OCI-LY7 (cell line): ENCODE measurements around the gene PITPNC1. TPM values are rescaled to one million over a fixed set of nuclear protein-coding genes. Genes with fewer than 3 reads are reported as not detected.

Experiments
- BruUV-seq: library from RNA; stranded (reverse); fragments of 400-500 nt; replicated peaks from 2 replicates; lab custom pipeline; 2021; lab: Mats Ljungman, UMichigan
- CTCF ChIA-PET: fragments of 300-600 bp; sonication (Branson Sonifier 250); formaldehyde crosslinking; loops from one replicate; lab custom pipeline; 2022; ENCODE audit warnings: antibody characterized with exemption; ENCODE audit not compliant: unreplicated experiment; lab: Charles Lee
- POLR2A ChIA-PET: fragments of 300-600 bp; sonication (Branson Sonifier 250); formaldehyde crosslinking; loops from one replicate; lab custom pipeline; 2022; ENCODE audit warnings: antibody characterized with exemption; lab: Charles Lee
- DNase-seq: peaks from one replicate; pipeline ENCODE4 v3.0.0-alpha.2; 2015; ENCODE audit warnings: low spot score
- H2AFZ ChIP-seq: fragments of 200-600 bp; sonication (generic), shearing (Covaris generic); 2 replicates; pipeline ENCODE4 v1.6.1; 2014; ENCODE audit warnings: mild to moderate bottlenecking, antibody characterized with exemption, low read length, moderate library complexity
- H3K27ac ChIP-seq: fragments of 200-600 bp; sonication (generic); 2 replicates; pipeline ENCODE4 v1.5.1; 2014; ENCODE audit warnings: mixed run types, low read depth, mild to moderate bottlenecking, moderate library complexity, low read length, inconsistent platforms; ENCODE audit not compliant: poor library complexity, severe bottlenecking
- H3K36me3 ChIP-seq: fragments of 200-600 bp; sonication (generic); 2 replicates; pipeline ENCODE4 v1.6.1; 2014; ENCODE audit warnings: mild to moderate bottlenecking, antibody characterized with exemption, low read length, moderate library complexity, mixed read lengths; ENCODE audit not compliant: insufficient read depth
- H3K4me1 ChIP-seq: fragments of 200-600 bp; sonication (generic); 2 replicates; pipeline ENCODE4 v1.5.1; 2014; ENCODE audit warnings: mild to moderate bottlenecking, low read length; ENCODE audit not compliant: insufficient read depth, poor library complexity, severe bottlenecking
- H3K4me2 ChIP-seq: fragments of 200-600 bp; sonication (generic); 2 replicates; pipeline ENCODE4 v1.6.1; 2014; ENCODE audit warnings: mild to moderate bottlenecking, low read length
- H3K4me3 ChIP-seq: fragments of 200-600 bp; sonication (generic); 2 replicates; pipeline ENCODE4 v1.5.1; 2014; ENCODE audit warnings: mild to moderate bottlenecking, low read depth, low read length; ENCODE audit not compliant: poor library complexity, severe bottlenecking
- H3K79me2 ChIP-seq: fragments of 200-600 bp; sonication (generic); 2 replicates; pipeline ENCODE4 v1.6.1; 2016; ENCODE audit warnings: low read depth, mild to moderate bottlenecking, low read length, moderate library complexity, mixed read lengths; ENCODE audit not compliant: insufficient read depth
- H3K9me2 ChIP-seq: fragments of 200-600 bp; sonication (generic); 2 replicates; pipeline ENCODE4 v1.6.1; 2016; ENCODE audit warnings: mild to moderate bottlenecking, low read length, mixed read lengths; ENCODE audit not compliant: insufficient read depth
- H3K9me3 ChIP-seq: fragments of 200-600 bp; sonication (generic); 2 replicates; pipeline ENCODE4 v1.6.1; 2014; ENCODE audit warnings: mild to moderate bottlenecking, mixed run types, low read length, mixed read lengths
- H4K20me1 ChIP-seq: fragments of 200-600 bp; sonication (generic); 2 replicates; pipeline ENCODE4 v1.6.1; 2014; ENCODE audit warnings: mild to moderate bottlenecking, antibody characterized with exemption, low read length, moderate library complexity, mixed read lengths; ENCODE audit not compliant: insufficient read depth
- CTCF ChIP-seq: fragments of 200-600 bp; sonication (generic); conservative IDR thresholded peaks from 2 replicates; pipeline ENCODE4 v1.5.1; 2014; ENCODE audit warnings: mild to moderate bottlenecking, antibody characterized with exemption, low read length, moderate library complexity, mixed read lengths
- EZH2phosphoT487 ChIP-seq: fragments of 200-600 bp; sonication (generic); IDR thresholded peaks from 2 replicates; pipeline ENCODE4 v1.6.1; 2018; ENCODE audit warnings: low read depth, borderline replicate concordance, mild to moderate bottlenecking, mixed run types, antibody characterized with exemption, low read length, moderate library complexity, mixed read lengths
- intact Hi-C: fragments of 100-400 bp; cut with micrococcal nuclease; formaldehyde crosslinking; loops from one replicate; pipeline ENCODE4 v1.10.0; 2022; ENCODE audit not compliant: unreplicated experiment
- total RNA-seq, 2 experiments: library from RNA; depleted of rRNA in 1 of 2; stranded (reverse); fragments of >200 nt in 1 of 2; shearing (Covaris generic) in 1 of 2; gene quantifications; 2 replicates each; pipeline ENCODE4 v1.2.3, GENCODE V29; 2014 to 2022

PITPNC1 gene
- total RNA-seq, 2 experiments from 2014 or later: 14.3 to 21.1 TPM

DNA sequence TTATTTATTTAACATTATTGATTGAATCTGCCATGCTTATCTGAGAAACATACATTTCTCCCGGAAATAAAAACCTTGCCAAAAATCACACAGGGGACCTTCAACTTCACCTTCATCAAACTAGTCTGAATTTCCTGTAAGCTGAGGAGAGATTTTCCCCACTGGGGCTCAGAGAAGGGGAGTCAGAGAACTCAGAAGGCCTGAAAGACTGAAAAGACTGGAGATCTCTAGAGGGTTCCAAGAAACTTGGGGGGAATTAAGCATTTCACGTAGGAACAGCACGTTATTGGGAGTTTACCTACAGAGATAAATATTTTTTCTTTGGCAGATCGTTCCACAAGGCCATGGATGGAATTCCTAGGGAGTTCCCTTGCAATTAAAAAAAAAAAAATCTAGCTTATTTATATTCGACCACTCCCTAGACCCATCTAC, 340.1 kb downstream of the PITPNC1 start:
- peaks cover 48% of the 10 kb centered on the region for H3K79me2 ChIP-seq
- peak overlapping the region; percentile 41; the same call in 1 of the 2 replicates for H2AFZ ChIP-seq
- no peaks in the 10 kb centered on the region for H3K9me2 ChIP-seq
- POLR2A ChIA-PET: interaction anchor here (0.9 to 1.7 kb wide), 5 partner anchors 9 to 153 kb away, joined by 3 to 6 read pairs (median 3); no protein-coding TSS in a partner anchor
- peak overlapping the region; percentile 58 for H3K27ac ChIP-seq
- H3K36me3 ChIP-seq: peaks cover 25% of the 10 kb centered on the region
- TF ChIP-seq EZH2phosphoT487 (no peak), CTCF (no peak)
- peaks cover 27% of the 10 kb centered on the region for H3K4me1 ChIP-seq
- intact Hi-C loops: loop anchor here (2.0 to 5.0 kb wide), 2 partner anchors 108 to 320 kb away; partner anchors contain the start of genes BPTF and KPNA2
- no peaks in the 10 kb centered on the region for H4K20me1 ChIP-seq
- H3K4me3 ChIP-seq: peak overlapping the region; percentile 84
- CTCF ChIA-PET: interaction anchor here (0.6 kb wide), 1 partner anchor 382 kb away, joined by 3 read pairs; no protein-coding TSS in a partner anchor
- peak overlapping the region; percentile 76 for H3K4me2 ChIP-seq
- DNase-seq: no peak
- TSS peak; percentile 99 for BruUV-seq
- no peaks in the 10 kb centered on the region; the same call in 1 of the 2 replicates for H3K9me3 ChIP-seq

DNA sequence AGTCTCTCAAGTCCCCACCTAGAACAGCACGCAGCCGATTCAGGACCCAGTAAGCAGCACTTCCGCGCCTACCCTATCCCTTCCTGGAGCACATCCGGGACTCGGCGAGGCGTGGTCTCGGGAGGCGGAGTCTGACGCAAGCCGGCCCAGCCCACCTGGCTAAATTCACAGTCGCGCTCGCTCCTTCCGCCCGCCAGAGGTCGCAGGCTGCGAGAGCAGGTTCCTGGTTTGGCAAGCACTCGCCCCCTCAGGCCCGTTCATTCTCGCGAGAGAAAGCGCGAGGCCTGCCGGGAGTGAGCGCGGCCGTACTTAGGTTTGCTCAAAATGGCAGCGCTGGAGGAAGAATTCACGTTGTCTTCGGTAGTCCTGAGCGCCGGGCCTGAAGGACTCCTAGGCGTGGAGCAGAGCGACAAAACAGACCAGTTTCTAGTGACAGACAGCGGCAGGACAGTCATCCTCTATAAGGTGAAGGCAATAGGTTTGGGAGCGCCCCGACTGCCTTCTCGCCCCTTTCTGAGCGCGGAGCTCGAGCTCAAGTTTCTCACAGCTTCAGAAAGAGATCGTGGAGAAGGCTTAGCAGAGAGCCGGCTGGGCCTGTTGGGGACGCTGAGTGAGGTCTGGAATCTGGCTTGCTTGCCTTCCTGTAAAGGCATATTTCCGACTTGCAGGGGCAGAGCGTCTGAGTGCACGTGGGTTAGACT, 340.7 kb downstream of the PITPNC1 start, which contains the start of gene NOL11:
TSS of gene NOL11 (plus strand) at position 313 of the 701 bp plus-strand sequence. CDS start at position 325, 12 bp downstream.
- H3K4me2 ChIP-seq: peak within 1 kb of the TSS; percentile 83
- no peak for TF ChIP-seq EZH2phosphoT487
- peak; percentile 91 for TF ChIP-seq CTCF
- intact Hi-C loops: loop anchor here (2.0 to 5.0 kb wide), 2 partner anchors 107 to 320 kb away; partner anchors contain the start of genes BPTF and KPNA2
- H3K9me2 ChIP-seq: no peaks in the 10 kb centered on the region
- peak; percentile 99 for DNase-seq
- H3K36me3 ChIP-seq: peaks cover 31% of the 10 kb centered on the region
- no peaks in the 10 kb centered on the region for H4K20me1 ChIP-seq
- H3K4me3 ChIP-seq: peak within 1 kb of the TSS; percentile 84
- peak within 1 kb of the TSS; percentile 78 for H3K27ac ChIP-seq
- ChIA-PET POLR2A (interaction anchor here (0.7 to 1.7 kb wide), 7 partner anchors 8 to 152 kb away, joined by 3 to 6 read pairs (median 3); no protein-coding TSS in a partner anchor), CTCF (interaction anchor here (0.6 kb wide), 1 partner anchor 381 kb away, joined by 3 read pairs; no protein-coding TSS in a partner anchor)
- H3K9me3 ChIP-seq: no peaks in the 10 kb centered on the region; the same call in 1 of the 2 replicates
- peaks cover 48% of the 10 kb centered on the region for H3K79me2 ChIP-seq
- peak within 1 kb of the TSS; percentile 77; the same call in 1 of the 2 replicates for H2AFZ ChIP-seq
- BruUV-seq: no TSS peak
- peaks cover 27% of the 10 kb centered on the region for H3K4me1 ChIP-seq
